Inflammatory macrophage (primary cell): Measurements from ENCODE around the gene IFITM5.
"Not testable (repeated sequence)": the region's sequence is repeated elsewhere in the genome, so short reads cannot be mapped to it uniquely, and the experiment has no call there.

Experiments used
- DNase-seq, 2 donors: peaks; one replicate each; pipeline ENCODE4 v3.0.0-alpha.2; 2020 to 2022

Gene IFITM5

DNA sequence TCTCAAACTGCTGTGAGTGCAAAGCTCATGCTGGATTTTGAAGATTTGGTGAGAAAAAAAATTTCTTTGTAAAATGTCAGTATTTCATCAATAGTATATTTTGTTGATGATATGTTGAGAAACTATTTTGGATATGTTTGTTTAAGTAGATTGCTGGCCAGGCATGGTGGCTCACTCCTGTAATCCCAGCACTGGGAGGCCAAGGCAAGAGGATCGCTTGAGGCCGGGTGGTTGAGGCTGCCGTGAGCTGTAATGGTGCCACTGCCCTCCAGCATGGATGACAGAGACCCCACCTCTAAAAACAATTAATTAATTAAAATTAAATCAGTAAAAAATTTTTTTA is 28.2 kb upstream of the IFITM5 start:
- DNase-seq, result peak in 1 of 2 donors; percentile 1

GRCh38 chr11:326842-327580 is 27.7 kb upstream of the IFITM5 start:
- peak; percentile 49 to 66 for DNase-seq

DNA sequence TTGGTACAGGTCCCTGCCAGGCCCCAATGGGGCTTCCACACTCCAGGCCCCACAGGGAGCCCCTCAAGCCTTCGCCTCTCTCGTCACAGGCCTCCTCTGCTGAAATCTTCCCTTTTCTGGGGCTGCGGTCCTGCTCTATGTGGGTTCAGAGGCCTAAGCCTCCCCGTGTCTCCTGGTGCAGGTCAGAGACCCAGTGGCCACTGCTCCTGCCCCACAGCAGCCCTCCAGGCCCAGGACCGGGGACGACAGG is 27.2 kb upstream of the IFITM5 start:
- no peak for DNase-seq

DNA sequence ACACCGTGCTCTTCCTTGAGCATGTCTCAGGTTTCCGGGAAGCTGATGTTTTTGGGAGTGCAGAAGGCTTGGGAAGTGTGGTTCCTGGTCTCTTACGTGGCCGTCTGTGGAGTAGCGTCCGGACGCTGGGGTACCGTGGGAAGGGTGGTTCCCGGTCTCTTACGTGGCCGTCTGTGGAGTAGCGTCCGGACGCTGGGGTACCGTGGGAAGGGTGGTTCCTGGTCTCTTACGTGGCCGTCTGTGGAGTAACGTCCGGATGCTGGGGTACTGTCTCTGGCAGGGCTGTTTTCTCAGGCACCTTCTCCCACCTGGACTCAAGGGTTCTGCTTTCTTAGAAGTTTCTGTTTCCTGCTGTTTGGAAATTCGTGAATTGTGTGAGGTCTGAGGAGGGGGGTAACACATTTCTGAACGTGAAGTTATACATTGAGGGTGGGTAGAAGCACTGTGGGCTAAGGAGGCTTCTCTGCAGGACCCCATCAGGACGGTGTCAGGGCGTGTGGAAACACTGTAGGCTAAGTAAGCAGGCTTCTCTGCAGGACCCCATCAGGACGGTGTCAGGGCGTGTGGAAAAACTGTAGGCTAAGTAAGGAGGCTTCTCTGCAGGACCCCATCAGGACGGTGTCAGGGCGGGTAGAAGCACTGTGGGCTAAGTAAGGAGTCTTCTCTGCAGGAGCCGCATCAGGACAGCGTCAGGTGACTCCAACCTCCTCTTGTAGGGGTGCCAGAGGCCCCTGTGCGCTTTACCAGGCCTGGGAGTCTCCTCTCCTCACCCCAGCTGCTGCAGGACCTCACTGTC is 26.7 kb upstream of the IFITM5 start:
- DNase-seq, result no peak

DNA sequence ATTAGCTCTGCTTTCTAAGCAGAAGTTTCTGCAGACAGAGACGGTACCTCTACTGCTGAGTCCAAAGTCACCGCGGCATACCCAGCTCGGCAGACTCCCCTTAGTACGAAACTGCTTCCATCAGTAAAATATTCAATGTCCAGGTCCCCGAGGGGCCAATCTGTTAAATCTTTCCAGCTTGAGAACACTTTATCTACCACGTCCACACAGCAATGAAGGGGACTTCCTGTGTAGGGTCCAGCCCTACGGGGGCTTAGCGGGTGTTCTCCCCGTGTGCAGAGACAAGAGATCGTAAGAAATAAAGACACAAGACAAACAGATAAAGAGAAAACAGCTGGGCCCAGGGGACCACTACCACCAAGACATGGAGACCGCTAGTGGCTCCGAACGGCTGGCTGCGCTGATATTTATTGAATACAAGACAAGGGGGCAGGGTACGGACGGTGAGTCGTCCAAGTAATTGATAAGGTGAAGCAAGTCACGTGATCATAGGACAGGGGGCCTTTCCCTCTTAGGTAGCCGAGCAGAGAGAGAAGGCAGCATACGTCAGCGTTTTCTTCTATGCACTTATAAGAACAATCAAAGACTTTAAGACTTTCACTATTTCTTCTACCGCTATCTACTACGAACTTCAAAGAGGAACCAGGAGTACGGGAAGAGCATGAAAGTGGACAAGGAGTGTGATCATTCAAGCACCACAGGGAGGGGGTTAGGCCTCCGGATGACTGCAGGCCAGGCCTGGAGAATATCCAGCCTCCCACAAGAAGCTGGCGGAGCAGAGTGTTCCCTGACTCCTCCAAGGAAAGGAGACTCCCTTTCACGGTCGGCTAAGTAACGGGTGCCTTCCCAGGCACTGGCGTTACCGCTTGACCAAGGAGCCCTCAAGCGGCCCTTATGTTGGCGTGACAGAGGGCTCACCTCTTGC is 25.5 kb upstream of the IFITM5 start:
- DNase-seq, result not testable (repeated sequence)

GRCh38 chr11:324156-324555 is 24.8 kb upstream of the IFITM5 start:
- DNase-seq, result no peak

DNA sequence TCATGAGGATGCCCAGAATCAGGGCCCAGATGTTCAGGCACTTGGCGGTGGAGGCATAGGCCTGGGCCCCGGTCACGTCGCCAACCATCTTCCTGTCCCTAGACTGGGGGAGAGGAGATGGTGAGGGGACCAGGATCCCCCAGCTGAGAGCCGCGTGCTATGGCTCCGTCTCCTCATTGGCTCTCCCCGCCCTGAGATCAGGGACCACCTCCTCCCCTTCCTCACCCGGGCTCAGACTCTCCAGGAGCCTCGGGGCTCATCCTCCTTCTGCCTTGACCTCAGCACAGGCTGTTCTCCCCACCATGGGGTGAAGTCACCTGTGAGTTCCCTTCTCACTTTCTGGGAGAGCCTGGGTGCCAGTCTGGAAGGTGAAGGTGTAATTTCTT is 20.6 kb upstream of the IFITM5 start:
- not testable (repeated sequence) for DNase-seq

- not testable (repeated sequence) for DNase-seq
These were observed 20.0 kb upstream of the IFITM5 start for GRCh38 chr11:319121-319887.

DNA sequence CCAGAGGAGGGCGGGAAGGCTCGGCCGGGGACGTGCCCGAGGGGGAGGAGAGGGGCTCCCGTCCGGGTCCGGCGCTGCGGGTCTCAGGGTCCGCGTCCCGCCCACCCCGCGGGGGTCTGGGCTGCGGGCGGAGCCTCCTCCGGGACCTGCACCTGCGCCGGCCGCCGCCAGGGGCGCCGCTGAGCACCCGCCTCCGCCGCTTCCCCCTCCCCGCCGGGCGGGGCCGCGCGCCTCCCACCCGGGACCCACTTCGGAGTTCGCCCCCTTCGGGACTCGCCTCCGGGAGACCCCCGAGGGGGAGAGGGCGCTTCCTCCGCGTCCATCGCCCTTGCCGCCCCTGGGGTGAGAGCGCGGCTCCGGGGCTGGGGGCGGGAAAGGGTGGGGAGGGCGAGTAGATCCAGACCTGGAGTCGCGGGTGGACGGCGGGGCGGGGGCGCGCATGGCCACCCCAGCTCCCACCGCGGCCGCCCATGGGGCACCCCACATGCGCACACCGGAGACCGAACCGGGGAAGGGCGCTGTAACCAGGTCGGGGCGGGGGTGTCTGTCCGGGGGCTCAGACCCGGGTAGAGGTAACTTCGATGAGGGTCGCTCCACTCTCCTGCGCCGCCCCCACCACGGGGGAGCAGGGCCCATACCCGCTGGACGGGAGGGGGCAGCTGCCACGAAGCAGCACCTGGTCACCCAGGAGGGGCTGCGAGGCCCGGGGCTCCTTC is 19.2 kb upstream of the IFITM5 start:
- DNase-seq, result not testable (repeated sequence)

DNA sequence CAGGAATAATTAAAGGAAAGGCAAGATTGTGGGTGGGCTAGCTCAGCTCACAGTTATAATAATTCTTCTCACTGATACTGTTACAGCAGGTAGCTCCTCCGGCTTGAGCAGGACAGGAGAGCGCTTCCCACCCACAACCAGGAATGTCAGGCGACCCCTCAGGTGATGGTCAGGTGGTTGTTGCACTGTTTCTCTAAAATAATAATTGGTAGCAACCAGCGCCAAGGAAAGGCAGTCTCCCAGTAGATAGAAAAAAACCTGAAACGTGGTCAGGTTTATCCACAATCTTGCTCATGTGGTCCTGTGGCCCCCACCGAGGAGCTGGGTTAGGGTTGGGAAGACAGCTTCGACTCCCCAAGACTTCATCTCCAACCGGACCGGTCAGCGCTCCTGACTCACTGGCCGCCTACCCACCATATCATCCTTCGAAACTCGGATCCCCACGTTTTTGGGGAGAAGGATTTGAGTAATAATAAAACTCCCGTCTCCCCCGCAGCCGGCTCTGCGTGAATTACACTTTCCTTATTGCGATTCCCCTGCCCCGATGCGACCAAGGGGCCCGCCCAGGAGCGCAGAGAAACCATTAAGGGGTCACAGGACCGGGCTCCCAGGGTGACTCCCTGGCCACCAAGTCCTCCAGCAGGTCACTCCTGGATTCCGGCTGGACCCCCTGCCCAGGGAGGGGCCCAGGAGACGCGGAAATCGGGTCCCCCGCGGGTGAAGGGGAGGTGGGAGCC is 18.5 kb upstream of the IFITM5 start:
- DNase-seq, result not testable (repeated sequence)

GRCh38 chr11:316891-317301 is 17.6 kb upstream of the IFITM5 start:
- no peak for DNase-seq

- no peak for DNase-seq
These were observed 16.8 kb upstream of the IFITM5 start for GRCh38 chr11:316031-316701.

- no peak for DNase-seq
These were observed 16.2 kb upstream of the IFITM5 start for GRCh38 chr11:315516-315994.

- DNase-seq, result no peak
These were observed 15.7 kb upstream of the IFITM5 start for GRCh38 chr11:315051-315481.

DNA sequence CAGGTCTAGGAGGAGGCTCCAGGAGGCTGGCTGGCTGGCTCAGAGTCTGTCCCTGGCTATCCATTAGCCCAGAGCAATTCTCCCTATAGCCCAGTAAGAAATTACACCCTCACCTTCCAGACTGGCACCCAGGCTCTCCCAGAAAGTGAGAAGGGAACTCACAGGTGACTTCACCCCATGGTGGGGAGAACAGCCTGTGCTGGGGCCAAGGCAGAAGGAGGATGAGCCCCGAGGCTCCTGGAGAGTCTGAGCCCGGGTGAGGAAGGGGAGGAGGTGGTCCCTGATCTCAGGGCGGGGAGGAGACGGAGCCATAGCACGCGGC is 15.2 kb upstream of the IFITM5 start:
- DNase-seq, result not testable (repeated sequence)

DNA sequence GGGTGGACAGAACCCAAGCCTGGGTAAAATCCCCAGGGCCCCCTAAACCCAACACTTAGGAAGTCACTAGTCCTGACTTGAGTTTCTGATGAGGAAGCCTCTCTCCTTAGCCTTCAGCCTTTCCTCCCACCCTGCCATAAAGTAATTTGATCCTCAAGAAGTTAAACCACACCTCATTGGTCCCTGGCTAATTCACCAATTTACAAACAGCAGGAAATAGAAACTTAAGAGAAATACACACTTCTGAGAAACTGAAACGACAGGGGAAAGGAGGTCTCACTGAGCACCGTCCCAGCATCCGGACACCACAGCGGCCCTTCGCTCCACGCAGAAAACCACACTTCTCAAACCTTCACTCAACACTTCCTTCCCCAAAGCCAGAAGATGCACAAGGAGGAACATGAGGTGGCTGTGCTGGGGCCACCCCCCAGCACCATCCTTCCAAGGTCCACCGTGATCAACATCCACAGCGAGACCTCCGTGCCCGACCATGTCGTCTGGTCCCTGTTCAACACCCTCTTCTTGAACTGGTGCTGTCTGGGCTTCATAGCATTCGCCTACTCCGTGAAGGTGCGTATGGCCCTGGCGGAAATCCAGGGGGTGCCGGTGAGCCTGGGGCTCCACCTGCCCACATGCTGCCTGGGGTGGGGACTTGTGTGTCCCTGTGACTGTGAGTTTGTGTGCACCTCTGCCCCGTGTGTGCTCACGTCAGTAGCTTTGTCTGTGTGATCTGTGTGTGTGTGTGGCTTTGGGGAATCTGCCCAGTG is 14.6 kb upstream of the IFITM5 start, which contains the start of gene IFITM1:
Gene IFITM1 (plus strand): TSS at position 254 of the 767 bp plus-strand sequence. CDS start 131 bp downstream, at position 385.
- no peak for DNase-seq

- DNase-seq, result no peak
These were observed 14.0 kb upstream of the IFITM5 start for GRCh38 chr11:313304-313786.

- no peak for DNase-seq
These were observed 12.9 kb upstream of the IFITM5 start for GRCh38 chr11:312092-312816.
